NCI-H1105 (cell line): ENCODE measurements around the gene CD44.

ENCODE experiments used
- DNase-seq: peaks from one replicate; lab custom pipeline; 2025; lab: John Stamatoyannopoulos, UW

Gene CD44

DNA sequence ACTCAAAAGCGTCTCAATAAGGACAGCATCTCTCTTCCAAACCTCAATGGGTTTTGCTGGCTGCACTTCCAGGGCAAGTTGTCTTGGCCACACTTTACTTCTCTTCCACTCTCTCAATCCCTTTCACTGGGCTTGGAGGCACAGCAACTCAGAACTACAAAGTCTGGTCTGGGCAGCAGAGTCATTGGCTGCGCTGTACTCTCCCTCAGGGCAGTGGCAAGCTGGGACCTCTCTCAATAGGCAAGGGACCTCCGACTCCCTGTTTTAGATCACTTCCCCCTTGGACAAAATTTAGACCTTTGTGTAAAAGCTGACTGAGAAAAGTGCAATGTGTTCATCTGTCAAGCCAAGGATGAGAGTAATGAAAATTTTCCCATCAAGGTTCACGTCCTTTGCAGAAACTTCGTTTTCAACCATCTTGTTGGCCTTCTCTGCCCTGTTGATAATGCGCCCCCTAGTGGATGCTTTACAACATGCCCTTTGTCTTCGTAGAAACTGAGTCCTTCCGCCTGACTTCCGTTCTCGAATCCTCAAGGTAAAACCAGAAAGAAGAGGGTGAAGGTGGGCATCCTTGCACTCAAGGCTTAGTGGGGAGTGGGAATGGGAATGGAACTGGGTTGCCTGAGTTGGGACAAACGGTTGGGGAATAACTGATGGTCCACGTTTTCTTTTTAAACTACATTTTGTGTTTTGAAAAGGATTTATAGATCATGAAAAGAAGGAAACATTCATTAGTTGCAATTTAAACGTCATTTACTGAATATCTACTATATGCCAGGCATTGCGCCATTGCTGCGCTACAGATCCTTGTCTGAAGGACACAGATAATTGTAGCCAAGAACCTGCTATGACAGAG, 99.1 kb downstream of the CD44 start:
- DNase-seq, result peak; percentile 81

DNA sequence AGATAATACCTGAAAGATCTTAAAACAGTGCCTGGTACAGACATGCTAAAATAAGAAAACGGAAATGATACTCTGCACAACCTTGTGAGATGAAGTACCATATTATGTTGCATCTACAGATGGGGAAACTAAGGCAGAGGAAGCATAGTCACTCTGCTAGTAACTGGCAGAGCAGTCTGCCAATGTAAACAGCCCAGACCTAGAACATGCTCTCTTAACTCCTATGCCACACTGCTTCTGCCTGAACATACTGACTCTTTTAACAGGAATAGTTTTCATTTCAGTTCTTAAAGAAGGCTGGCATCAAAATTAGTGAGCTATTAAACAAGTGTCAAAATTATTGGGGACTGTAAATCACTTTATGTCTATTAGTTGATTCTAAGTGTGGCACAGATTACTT, 99.9 kb downstream of the CD44 start:
- no peak for DNase-seq

DNA sequence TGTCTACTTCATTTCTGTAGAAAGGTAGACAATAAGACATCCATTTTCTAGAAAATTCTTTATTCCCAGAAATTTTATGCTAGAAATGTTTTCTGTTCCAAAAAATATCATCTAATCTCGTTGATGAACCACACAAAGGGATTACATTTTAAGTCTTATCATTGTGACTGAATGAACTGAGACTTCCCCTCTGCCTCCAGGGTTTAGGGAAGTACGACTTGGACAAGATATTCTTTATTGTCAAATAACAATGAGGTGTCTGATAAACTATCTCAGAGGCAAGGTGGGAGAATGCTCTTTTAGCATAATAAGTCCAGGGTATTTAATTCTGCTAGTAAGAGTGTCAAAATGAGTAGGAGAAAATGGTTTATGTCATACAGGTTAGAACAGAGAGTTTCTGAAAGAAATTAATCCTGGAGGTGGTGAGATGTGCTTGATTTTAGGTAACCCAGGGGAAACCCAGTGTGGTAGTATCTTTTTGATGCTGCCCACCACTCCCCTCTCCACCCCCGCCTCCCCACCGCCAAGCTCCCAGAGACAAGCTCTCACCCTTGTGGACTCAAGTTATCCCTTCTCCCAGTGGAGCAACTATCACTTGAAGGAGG, 100.6 kb downstream of the CD44 start:
- no peak for DNase-seq

DNA sequence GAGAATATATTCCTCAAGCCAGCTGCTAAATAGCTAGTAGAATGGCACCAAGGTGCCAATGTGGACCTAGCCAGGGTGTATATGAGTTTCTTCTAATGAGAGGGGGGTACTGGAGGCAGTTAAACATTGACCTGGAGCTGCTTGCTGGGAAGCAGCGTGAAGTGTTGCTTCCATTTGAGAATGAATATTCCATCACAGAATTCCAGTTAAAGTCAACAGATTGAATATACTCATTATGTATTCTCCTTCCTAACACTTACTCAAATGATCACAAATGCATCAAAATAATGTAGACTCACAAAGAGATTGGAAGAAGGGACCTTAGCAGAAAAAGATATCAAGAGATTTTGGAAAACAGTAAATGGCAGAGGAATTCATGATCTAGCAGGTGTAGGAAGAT, 102.1 kb downstream of the CD44 start:
- DNase-seq, result no peak

DNA sequence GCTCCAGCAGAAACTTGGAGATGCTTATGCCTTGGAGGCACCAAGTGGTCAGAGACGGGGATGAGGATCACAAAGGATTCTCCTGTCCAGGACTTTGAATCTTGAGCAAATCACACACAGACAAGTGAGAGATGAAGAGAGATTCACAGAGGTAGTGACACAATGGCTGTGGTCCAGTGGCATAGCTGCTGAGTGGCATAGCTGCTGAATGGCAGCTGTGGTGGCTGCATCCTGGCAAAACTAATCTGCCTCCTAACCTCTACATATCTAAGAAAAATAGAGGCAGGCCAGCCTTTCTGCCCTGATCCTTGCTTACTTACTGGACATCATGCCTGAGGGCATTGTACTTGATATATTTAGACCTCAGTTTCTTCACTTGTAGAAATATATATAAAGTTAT, 102.6 kb downstream of the CD44 start:
- no peak for DNase-seq

- DNase-seq, result no peak
Observed at GRCh38 chr11:35242412-35243242, 103.7 kb downstream of the CD44 start.

DNA sequence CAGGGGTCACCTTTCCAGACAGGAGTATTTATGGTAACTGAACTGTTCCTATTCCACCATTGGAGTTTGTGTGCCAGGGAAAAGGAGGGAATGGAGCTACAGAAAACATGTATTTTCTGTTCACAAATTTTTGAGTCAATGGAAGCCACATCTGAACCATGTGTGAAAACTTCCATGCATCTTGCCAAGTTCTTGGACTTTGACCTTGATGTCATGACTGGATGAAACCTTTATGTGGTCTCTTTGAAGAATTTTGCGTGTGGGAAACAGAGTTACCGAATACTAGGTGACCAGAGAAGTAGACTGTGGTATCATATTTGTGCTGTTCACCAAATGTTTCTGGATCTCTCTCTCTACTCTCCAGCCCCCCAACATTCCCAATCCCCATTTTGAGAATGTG, 104.8 kb downstream of the CD44 start:
- DNase-seq, result no peak

- no peak for DNase-seq
Observed at GRCh38 chr11:35245056-35245455, 106.1 kb downstream of the CD44 start.

DNA sequence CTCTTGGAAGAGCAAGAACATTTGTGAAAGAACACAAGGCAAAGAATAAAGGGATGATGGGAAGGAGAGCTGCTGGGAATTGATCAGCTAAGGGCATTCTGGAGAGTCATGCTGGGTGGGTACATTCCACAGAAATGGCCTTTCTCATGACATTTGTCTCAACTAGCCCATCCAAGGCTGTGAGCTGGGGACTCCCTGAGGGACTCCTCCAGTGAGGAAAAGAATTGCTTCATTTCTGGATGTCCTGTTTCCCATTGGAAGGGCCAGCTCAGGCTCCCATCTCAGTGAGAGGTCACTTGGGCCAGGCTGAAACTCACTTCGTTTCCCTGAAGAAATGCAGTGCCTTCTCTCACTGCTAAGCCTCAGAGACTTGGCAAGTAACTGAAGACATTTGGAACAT, 106.8 kb downstream of the CD44 start:
- no peak for DNase-seq

- DNase-seq, result no peak
Observed at GRCh38 chr11:35246745-35247144, 107.8 kb downstream of the CD44 start.

DNA sequence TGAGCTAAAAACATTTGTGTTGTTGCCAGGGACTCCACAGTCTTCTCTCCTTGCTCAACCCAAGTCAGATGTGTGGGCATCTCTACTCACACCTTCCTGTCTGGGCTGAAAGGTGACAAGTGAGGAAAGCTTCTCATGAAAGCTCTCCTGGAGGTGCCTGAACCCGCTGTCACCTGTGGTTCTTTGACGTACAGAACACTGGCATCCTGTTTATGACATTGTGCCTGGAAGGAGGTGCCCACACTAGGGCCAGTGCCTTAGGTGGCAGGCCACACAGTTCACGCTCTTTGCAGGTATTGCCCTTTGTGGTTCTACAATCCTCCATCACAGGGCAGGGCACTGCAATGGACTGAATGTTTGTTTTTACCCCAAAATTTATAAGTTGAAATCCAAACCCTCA, 108.5 kb downstream of the CD44 start:
- no peak for DNase-seq

GRCh38 chr11:35247863-35248262, 108.9 kb downstream of the CD44 start:
- no peak for DNase-seq

DNA sequence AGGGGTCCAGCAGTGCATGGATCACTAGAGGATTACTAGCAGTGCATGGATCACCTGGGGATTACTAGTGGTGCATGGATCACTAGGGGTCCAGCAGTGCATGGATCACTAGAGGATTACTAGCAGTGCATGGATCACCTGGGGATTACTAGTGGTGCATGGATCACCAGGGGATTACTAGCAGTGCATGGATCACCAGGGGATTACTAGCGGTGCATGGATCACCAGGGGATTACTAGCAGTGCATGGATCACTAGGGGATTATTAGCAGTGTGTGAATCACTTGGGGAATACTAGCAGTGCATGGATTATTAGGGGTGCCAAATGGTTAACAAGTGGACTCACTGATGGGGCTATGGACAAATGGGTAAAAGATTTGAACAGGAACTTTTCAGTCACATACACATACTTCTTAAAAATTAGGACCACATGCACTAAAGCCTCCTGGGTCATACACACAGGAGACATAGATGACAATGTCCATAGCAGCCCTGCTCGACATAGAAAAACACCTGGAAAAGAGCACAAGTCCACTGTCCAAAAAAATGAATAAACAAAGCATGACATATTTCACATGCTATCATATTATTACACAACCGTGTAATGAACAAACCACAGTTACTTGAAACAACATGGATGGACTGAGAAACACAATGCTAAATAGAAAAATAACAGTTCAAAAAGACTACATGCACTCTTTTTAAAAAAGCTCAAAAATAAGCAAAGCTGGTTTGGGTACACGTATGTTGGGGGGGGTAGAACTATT, 109.8 kb downstream of the CD44 start:
- DNase-seq, result no peak

GRCh38 chr11:35250192-35250591, 111.2 kb downstream of the CD44 start:
- no peak for DNase-seq

DNA sequence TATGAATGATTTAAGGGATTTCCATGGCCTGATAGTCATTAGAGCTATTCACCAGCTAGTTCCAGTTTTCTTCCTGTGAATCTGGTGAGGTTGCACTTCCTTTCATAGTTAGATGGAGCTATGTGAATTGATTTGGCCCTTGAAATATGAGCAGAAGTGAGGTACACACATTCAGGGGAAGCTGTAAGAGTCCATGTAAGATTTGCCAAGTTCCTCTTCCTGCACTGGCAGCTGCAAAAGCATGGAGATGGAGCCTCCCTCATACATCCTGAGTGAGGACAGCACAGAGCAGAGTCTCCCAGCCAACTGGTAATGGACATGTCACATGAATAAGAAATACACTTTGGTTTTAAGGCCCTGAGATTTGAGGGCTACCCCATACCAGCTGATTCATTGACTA, 111.7 kb downstream of the CD44 start:
- DNase-seq, result no peak

- DNase-seq, result no peak
Observed at GRCh38 chr11:35253237-35253636, 114.3 kb downstream of the CD44 start.

- DNase-seq, result no peak
Observed at GRCh38 chr11:35255514-35255913, 116.5 kb downstream of the CD44 start.

GRCh38 chr11:35256296-35256695, 117.3 kb downstream of the CD44 start:
- DNase-seq, result no peak

GRCh38 chr11:35257281-35257680, 118.3 kb downstream of the CD44 start:
- no peak for DNase-seq

- DNase-seq, result no peak
Observed at GRCh38 chr11:35259529-35259928, 120.6 kb downstream of the CD44 start.

DNA sequence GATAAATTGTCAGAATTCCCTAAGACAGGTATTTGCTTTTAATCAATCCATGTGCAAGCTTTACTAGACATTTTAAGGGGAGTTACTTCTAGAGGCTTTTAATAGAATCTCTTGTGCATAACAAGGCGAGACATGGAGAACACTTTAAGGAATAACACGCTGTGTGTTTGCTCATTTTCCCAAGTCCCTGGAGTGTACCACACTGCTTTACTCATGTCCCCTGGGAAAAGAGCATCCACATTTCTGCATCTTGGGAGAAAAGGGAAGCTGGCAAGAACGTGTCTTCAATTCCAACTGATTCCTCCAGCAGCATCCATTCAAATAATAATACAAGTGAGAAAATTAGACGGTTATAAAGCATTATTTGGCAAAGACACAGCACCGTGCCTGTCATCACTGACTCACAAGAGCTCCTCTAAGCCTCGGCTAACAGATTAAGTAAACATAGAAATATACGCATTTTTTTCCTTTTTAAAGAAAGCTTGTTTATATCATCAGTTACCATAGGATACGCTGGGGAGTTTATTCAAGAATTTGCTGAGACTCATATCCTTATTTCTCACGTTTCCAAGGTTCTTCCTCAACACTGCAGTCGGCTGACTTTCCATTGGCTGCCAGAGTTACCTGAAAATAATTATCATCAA, 121.5 kb downstream of the CD44 start:
- no peak for DNase-seq

DNA sequence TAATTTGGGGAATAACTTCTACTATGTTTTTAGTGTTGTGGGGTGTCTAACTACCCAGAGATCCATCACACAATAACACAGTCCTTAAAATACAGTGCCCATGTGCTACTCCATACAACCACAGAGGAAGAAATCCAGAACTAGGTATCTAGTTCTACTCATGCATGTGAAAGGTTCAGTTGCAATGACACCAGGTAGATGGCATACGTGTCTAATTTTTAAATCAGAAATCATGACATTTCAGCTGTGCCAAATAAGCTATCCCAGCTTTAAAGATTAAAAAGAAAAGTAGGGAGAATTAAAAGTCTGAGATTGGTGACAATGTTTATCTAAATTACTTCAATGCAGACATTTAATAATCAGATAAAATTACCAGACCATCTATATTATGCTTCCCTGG, 122.2 kb downstream of the CD44 start:
- DNase-seq, result no peak
